ENCODE measurements around the gene RIOK2. TPM values are rescaled to one million over a fixed set of nuclear protein-coding genes. Genes with fewer than 3 reads are reported as not detected.

The RIOK2 gene
- total and polyA plus RNA-seq, 2 of the 8 experiments (the other 6 are each of a cell fraction or from before 2014, with no cell fraction given) = 5.4 to 35.0 TPM

DNA sequence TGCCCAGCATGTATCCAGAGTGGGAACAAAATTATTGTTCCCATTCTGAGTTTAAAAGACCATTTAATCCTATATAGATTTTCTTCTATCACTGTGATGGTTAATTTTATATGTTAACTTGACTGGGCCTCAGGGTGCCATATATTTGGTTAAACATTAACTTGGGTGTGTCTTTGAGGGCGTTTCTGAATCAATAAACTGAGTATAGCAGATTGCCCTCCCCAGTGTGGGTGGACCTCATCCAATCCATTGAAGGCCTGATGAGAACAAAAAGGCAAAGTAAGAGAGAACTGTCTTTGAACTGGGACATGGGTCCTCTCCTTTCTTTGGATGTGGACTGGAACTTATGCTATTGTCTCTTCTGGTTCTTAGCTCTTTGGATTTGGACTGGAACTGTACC, 17.3 kb downstream of the RIOK2 start:
- H3K27ac ChIP-seq (ENCODE audit: low read depth, low read length) = no peak overlapping the region
- H3K23me2 ChIP-seq (ENCODE audit: low read depth, low read length) = no peaks in the 10 kb centered on the region
- DNase-seq (ENCODE audit: low read depth in 1 of 2, low spot score in 2 of 2) (no peak), FAIRE-seq (no peak)
- H2BK120ac ChIP-seq (replicated peaks; ENCODE audit: low read depth, low read length) = no peak overlapping the region
- H3K4me3 ChIP-seq (ENCODE audit: extremely low read depth in 1 of 4, insufficient read depth in 2 of 4, low read depth in 3 of 4, low read length in 4 of 4) = no peak overlapping the region
- no peaks in the 10 kb centered on the region for H3K4me1 ChIP-seq (replicated peaks in 1 of 4; ENCODE audit: control insufficient read depth in 3 of 4, insufficient read depth in 4 of 4, low read length in 3 of 4)
- H2AK5ac ChIP-seq (ENCODE audit: low read depth, low read length) = no peak overlapping the region
- peaks cover 7 to 75% (median 30%) of the 10 kb centered on the region in 4 experiments; a peak in 7 of 8 replicates for H3K36me3 ChIP-seq (ENCODE audit: control insufficient read depth in 2 of 4, insufficient read depth in 4 of 4, low read length in 3 of 4)
- no peak overlapping the region for H3K4ac ChIP-seq (replicated peaks; ENCODE audit: insufficient read length, low read depth, low read length)
- H2AFZ ChIP-seq (ENCODE audit: low read length) = no peak overlapping the region
- no peaks in the 10 kb centered on the region for H3K27me3 ChIP-seq (replicated peaks in 1 of 4; ENCODE audit: control insufficient read depth in 3 of 4, extremely low read depth in 1 of 4, insufficient read depth in 3 of 4, low read length in 3 of 4)
- H3K9ac ChIP-seq (replicated peaks in 1 of 4; ENCODE audit: extremely low read depth in 1 of 4, low read depth in 3 of 4, low read length in 3 of 4) = no peak overlapping the region
- H3K9me3 ChIP-seq (ENCODE audit: insufficient read depth in 2 of 2, low read depth in 1 of 2, low read length in 1 of 2) = no peaks in the 10 kb centered on the region
- no peak overlapping the region for H2BK5ac ChIP-seq (ENCODE audit: low read depth, low read length)
- H4K20me1 ChIP-seq (replicated peaks in 1 of 2; ENCODE audit: control insufficient read depth in 1 of 2, insufficient read depth in 2 of 2, low read length in 2 of 2) = peaks cover 1 to 2% of the 10 kb centered on the region in 2 experiments
- H2BK12ac ChIP-seq (ENCODE audit: low read depth, low read length) = no peak overlapping the region
- no peak overlapping the region for H3K23ac ChIP-seq (ENCODE audit: insufficient read length)
- ChIA-PET POLR2A (ENCODE audit: partially characterized antibody) (no interaction called here), CTCF (ENCODE audit: partially characterized antibody) (interaction anchor here (0.7 to 9.8 kb wide), 4 partner anchors 24 to 552 kb away, joined by 3 to 118 read pairs (median 6); no protein-coding TSS in a partner anchor)
- H4K8ac ChIP-seq (ENCODE audit: extremely low read depth, insufficient read depth, low read length) = no peak overlapping the region
- H3K56ac ChIP-seq (replicated peaks; ENCODE audit: insufficient read length, low read depth, low read length) = no peak overlapping the region
- H3K4me2 ChIP-seq (ENCODE audit: insufficient read depth in 1 of 2, low read depth in 2 of 2, low read length in 2 of 2) = no peak overlapping the region
- WGBS, 2 experiments (ENCODE audit: extremely low coverage in 1 of 2, insufficient coverage in 1 of 2, insufficient read length in 1 of 2, insufficient replicate concordance in 2 of 2, low coverage in 1 of 2, low lambda C conversion rate in 2 of 2, missing lambda C conversion rate in 1 of 2) = 85% methylated on average over 1 of the region's 1 CpG; no CpG with 5 or more reads in 1 of the 2 experiments
- no peak overlapping the region for H3K14ac ChIP-seq (ENCODE audit: insufficient read length)
- H3K18ac ChIP-seq (ENCODE audit: extremely low read depth, low read length) = no peak overlapping the region
- no peaks in the 10 kb centered on the region for H3K79me2 ChIP-seq (ENCODE audit: control insufficient read depth in 1 of 2, insufficient read depth in 2 of 2, low read length in 2 of 2)
- H4K91ac ChIP-seq (replicated peaks; ENCODE audit: insufficient read length, low read length) = no peak overlapping the region
- H2BK15ac ChIP-seq (ENCODE audit: low read length) = no peak overlapping the region
- no peaks in the 10 kb centered on the region for H3K79me1 ChIP-seq (ENCODE audit: low read depth, low read length)
- no peak overlapping the region for H4K5ac ChIP-seq (ENCODE audit: insufficient read length, low read depth, low read length)
- no peak overlapping the region for H2BK20ac ChIP-seq (ENCODE audit: low read length)
- TF ChIP-seq, protein P1, sequence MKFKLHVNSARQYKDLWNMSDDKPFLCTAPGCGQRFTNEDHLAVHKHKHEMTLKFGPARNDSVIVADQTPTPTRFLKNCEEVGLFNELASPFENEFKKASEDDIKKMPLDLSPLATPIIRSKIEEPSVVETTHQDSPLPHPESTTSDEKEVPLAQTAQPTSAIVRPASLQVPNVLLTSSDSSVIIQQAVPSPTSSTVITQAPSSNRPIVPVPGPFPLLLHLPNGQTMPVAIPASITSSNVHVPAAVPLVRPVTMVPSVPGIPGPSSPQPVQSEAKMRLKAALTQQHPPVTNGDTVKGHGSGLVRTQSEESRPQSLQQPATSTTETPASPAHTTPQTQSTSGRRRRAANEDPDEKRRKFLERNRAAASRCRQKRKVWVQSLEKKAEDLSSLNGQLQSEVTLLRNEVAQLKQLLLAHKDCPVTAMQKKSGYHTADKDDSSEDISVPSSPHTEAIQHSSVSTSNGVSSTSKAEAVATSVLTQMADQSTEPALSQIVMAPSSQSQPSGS (IDR thresholded peaks at IDR 0.05; ENCODE audit: low read length) = no peak
- TF ChIP-seq EZH2 (IDR thresholded peaks at IDR 0.05; ENCODE audit: low read depth, low read length, severe bottlenecking) = no peak
- TF ChIP-seq, protein P2, sequence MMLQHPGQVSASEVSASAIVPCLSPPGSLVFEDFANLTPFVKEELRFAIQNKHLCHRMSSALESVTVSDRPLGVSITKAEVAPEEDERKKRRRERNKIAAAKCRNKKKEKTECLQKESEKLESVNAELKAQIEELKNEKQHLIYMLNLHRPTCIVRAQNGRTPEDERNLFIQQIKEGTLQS (IDR thresholded peaks at IDR 0.05; ENCODE audit: insufficient read depth, low read depth, low read length) = no peak
- no peak for TF ChIP-seq RXRA (IDR thresholded peaks at IDR 0.05; ENCODE audit: insufficient read depth, low read depth, low read length)
- TF ChIP-seq SUZ12 (IDR thresholded peaks at IDR 0.05; ENCODE audit: low read length) = no peak
- no peak for TF ChIP-seq TCF12 (IDR thresholded peaks at IDR 0.05; ENCODE audit: low read depth, low read length)
- no peak for TF ChIP-seq SP1 (IDR thresholded peaks at IDR 0.05; ENCODE audit: low read depth, low read length)
- no peak for TF ChIP-seq TEAD4 (IDR thresholded peaks at IDR 0.05; ENCODE audit: low read depth, low read length)
- TF ChIP-seq SP2 (IDR thresholded peaks at IDR 0.05; ENCODE audit: low read length) = no peak
- TF ChIP-seq, protein P3, sequence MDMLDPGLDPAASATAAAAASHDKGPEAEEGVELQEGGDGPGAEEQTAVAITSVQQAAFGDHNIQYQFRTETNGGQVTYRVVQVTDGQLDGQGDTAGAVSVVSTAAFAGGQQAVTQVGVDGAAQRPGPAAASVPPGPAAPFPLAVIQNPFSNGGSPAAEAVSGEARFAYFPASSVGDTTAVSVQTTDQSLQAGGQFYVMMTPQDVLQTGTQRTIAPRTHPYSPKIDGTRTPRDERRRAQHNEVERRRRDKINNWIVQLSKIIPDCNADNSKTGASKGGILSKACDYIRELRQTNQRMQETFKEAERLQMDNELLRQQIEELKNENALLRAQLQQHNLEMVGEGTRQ (IDR thresholded peaks at IDR 0.05; ENCODE audit: low read length) = no peak
- TF ChIP-seq CBX8 (IDR thresholded peaks at IDR 0.05; ENCODE audit: borderline replicate concordance, low read depth, low read length) = no peak
